Keratinocyte (primary cell): Measurements from ENCODE around the gene EYS. TPM values are rescaled to one million over a fixed set of nuclear protein-coding genes. Genes with fewer than 3 reads are reported as not detected.
"Not testable (repeated sequence)": the region's sequence is repeated elsewhere in the genome, so short reads cannot be mapped to it uniquely, and the experiment has no call there.

Experiments used
- DNase-seq: peaks from one replicate; pipeline ENCODE4 v3.0.0-alpha.2; 2011; ENCODE audit warnings: low read depth, missing footprints, low spot score
- FAIRE-seq: peaks from 2 replicates; lab custom pipeline; 2011; peaks lifted over from hg19 to GRCh38; lab: Jason Lieb, UNC
- H2AFZ ChIP-seq: 2 replicates; pipeline ENCODE4 v1.6.0; 2012; ENCODE audit warnings: low read length, control low read depth, inconsistent platforms; ENCODE audit not compliant: control insufficient read depth
- H3K27ac ChIP-seq: 2 replicates; pipeline ENCODE4 v1.5.1; 2011; ENCODE audit warnings: low read length; ENCODE audit not compliant: control insufficient read depth, insufficient read depth
- H3K27me3 ChIP-seq: 3 replicates; pipeline ENCODE4 v1.6.0; 2011; ENCODE audit warnings: low read length; ENCODE audit not compliant: control insufficient read depth, insufficient read depth; ENCODE audit errors: extremely low read depth
- H3K36me3 ChIP-seq, 2 experiments: 2 replicates in 1 of 2; 3 replicates in 1 of 2; pipeline ENCODE4 v1.5.1; 2011; ENCODE audit warnings: low read length in 2 of 2, mild to moderate bottlenecking in 1 of 2; ENCODE audit not compliant: control insufficient read depth in 2 of 2, insufficient read depth in 2 of 2; ENCODE audit errors: extremely low read depth in 1 of 2
- H3K4me1 ChIP-seq: 3 replicates; pipeline ENCODE4 v1.5.1; 2011; ENCODE audit warnings: low read length; ENCODE audit not compliant: control insufficient read depth, insufficient read depth; ENCODE audit errors: extremely low read depth
- H3K4me2 ChIP-seq: 3 replicates; pipeline ENCODE4 v1.6.0; 2011; ENCODE audit warnings: low read depth, low read length; ENCODE audit not compliant: control insufficient read depth, insufficient read depth; ENCODE audit errors: extremely low read depth
- H3K4me3 ChIP-seq, 3 experiments: fragments of 200-600 bp in 1 of 3; sonication (generic) in 1 of 3; 2 replicates in 2 of 3; 3 replicates in 1 of 3; pipeline ENCODE4 v1.5.1; 2011 to 2016; ENCODE audit warnings: low read length in 3 of 3, mild to moderate bottlenecking in 3 of 3, control low read depth in 2 of 3, inconsistent platforms in 1 of 3, low read depth in 1 of 3, mixed read lengths in 1 of 3, mixed run types in 1 of 3, moderate library complexity in 1 of 3; ENCODE audit not compliant: control insufficient read depth in 2 of 3, insufficient read depth in 2 of 3; ENCODE audit errors: extremely low read depth in 1 of 3
- H3K79me2 ChIP-seq: 2 replicates; pipeline ENCODE4 v1.6.0; 2012; ENCODE audit warnings: low read length; ENCODE audit not compliant: control insufficient read depth, insufficient read depth
- H3K9ac ChIP-seq: 3 replicates; pipeline ENCODE4 v1.6.0; 2011; ENCODE audit warnings: low read length; ENCODE audit not compliant: control insufficient read depth, insufficient read depth; ENCODE audit errors: extremely low read depth
- H3K9me1 ChIP-seq: 3 replicates; pipeline ENCODE4 v1.6.0; 2011; ENCODE audit warnings: low read length; ENCODE audit not compliant: control insufficient read depth, insufficient read depth; ENCODE audit errors: extremely low read depth
- H3K9me3 ChIP-seq: 2 replicates; pipeline ENCODE4 v1.5.1; 2012; ENCODE audit warnings: low read depth, low read length; ENCODE audit not compliant: control insufficient read depth
- H4K20me1 ChIP-seq: 3 replicates; pipeline ENCODE4 v1.6.0; 2011; ENCODE audit warnings: low read length; ENCODE audit not compliant: control insufficient read depth, insufficient read depth; ENCODE audit errors: extremely low read depth
- EZH2 ChIP-seq: IDR thresholded peaks from one replicate; pipeline ENCODE4 v1.6.1; 2012; ENCODE audit warnings: inconsistent platforms, mild to moderate bottlenecking, low read length, moderate library complexity
- dilution Hi-C: fragments of 300-500 bp; cut with MboI; formaldehyde crosslinking; loops from one replicate; pipeline ENCODE4 v1.7.0; 2020; ENCODE audit warnings: low sequenced_read_pairs; ENCODE audit not compliant: extremely low pct_ligation_motif_present
- polyA plus RNA-seq, 5 experiments: library from polyadenylated mRNA; depleted of rRNA in 3 of 5; stranded (reverse) in 3 of 5; stranded (forward) in 1 of 5; unstranded in 1 of 5; fragments of >200 nt; gene quantifications; 1 replicate in 1 of 5; 2 replicates in 3 of 5; 3 replicates in 1 of 5; pipeline versions ENCODE4 v1.2.1 to v1.2.3, GENCODE V29; 2011 to 2012; ENCODE audit warnings: missing spikeins in 2 of 5, low read depth in 1 of 5, low replicate concordance in 1 of 5
- TF ChIP-seq, protein P1 (sequence below), 3 experiments: IDR thresholded peaks in 1 of 3; conservative IDR thresholded peaks in 1 of 3; optimal IDR thresholded peaks in 1 of 3; 2 replicates in 2 of 3; 3 replicates in 1 of 3; pipeline versions ENCODE3 to v1.5.1; 2011; ENCODE audit warnings: low read length in 3 of 3, mild to moderate bottlenecking in 3 of 3, moderate library complexity in 2 of 3, control low read depth in 1 of 3, inconsistent platforms in 1 of 3; ENCODE audit not compliant: insufficient read depth in 2 of 3; ENCODE audit errors: extremely low read depth in 1 of 3

Gene EYS
- polyA plus RNA-seq, 1 donor (not counting 4 experiments of a cell fraction or from before 2014, with no cell fraction given): 0.34 TPM

DNA sequence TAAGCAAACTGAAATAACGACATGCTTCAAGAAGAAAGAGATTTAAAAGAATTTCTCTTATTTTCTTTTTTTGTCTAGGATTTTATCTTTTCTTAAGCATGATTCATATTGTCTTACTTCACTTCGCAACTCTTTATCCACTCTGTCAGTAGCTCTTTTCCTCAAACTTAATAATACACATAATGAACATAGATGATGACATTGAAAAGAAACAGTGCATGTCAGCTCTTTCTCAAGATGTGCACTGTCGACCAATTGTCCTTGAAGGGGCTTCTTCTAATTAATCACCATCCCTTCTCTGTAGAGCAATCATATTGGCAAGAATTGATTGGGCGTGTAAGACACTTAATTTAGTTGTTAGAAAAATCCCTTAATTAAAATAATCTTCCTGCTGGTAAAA is 356.5 kb downstream of the EYS start:
- H3K9ac ChIP-seq: no peak overlapping the region
- no peak overlapping the region for H3K4me3 ChIP-seq
- H3K4me2 ChIP-seq: no peak overlapping the region
- no peaks in the 10 kb centered on the region for H3K79me2 ChIP-seq
- FAIRE-seq (no peak), DNase-seq (no peak)
- H3K4me1 ChIP-seq: no peaks in the 10 kb centered on the region
- dilution Hi-C loops: no loop called here
- no peak for TF ChIP-seq EZH2
- TF ChIP-seq, protein P1, sequence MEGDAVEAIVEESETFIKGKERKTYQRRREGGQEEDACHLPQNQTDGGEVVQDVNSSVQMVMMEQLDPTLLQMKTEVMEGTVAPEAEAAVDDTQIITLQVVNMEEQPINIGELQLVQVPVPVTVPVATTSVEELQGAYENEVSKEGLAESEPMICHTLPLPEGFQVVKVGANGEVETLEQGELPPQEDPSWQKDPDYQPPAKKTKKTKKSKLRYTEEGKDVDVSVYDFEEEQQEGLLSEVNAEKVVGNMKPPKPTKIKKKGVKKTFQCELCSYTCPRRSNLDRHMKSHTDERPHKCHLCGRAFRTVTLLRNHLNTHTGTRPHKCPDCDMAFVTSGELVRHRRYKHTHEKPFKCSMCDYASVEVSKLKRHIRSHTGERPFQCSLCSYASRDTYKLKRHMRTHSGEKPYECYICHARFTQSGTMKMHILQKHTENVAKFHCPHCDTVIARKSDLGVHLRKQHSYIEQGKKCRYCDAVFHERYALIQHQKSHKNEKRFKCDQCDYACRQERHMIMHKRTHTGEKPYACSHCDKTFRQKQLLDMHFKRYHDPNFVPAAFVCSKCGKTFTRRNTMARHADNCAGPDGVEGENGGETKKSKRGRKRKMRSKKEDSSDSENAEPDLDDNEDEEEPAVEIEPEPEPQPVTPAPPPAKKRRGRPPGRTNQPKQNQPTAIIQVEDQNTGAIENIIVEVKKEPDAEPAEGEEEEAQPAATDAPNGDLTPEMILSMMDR (optimal IDR thresholded peaks at IDR 0.05 in 1 of 3, IDR thresholded peaks at IDR 0.05 in 1 of 3, conservative IDR thresholded peaks at IDR 0.05 in 1 of 3; ENCODE audit: extremely low read depth in 1 of 3, insufficient read depth in 2 of 3, low read length in 3 of 3): no peak
- H3K27me3 ChIP-seq: no peaks in the 10 kb centered on the region
- H3K9me3 ChIP-seq: no peaks in the 10 kb centered on the region
- H3K27ac ChIP-seq: no peak overlapping the region
- H3K36me3 ChIP-seq: no peaks in the 10 kb centered on the region
- H3K9me1 ChIP-seq: no peaks in the 10 kb centered on the region
- no peak overlapping the region for H2AFZ ChIP-seq
- no peaks in the 10 kb centered on the region for H4K20me1 ChIP-seq

DNA sequence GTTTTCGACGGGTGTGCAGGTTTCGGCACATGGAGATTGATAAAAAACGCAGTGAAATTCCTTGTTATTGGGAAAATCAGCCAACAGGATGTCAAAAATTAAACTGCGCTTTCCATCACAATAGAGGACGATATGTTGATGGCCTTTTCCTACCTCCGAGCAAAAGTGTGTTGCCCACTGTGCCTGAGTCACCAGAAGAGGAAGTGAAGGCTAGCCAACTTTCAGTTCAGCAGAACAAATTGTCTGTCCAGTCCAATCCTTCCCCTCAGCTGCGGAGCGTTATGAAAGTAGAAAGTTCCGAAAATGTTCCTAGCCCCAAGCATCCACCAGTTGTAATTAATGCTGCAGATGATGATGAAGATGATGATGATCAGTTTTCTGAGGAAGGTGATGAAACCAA is 404.4 kb downstream of the EYS start:
- H3K4me1 ChIP-seq: not testable (repeated sequence)

DNA sequence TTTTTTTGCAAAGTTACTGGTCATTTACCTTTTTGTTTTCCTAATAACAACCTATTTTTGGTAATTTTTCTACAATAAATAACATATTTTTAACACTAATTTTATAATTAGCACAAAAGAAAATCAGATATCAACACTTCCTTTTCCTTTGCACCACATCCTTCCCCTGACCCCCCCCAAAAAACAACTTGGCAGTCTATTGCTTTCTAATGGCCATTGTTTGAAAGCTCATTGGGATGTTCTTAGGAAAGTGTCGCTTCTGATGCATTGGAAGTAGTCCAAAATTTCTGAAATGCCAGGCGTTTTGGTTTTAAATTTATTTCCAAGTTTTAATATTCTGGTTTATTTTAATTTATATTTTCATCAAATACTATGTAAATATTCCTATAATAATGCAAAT is 407.8 kb downstream of the EYS start:
- H3K9ac ChIP-seq: no peak overlapping the region
- H2AFZ ChIP-seq: no peak overlapping the region
- H3K36me3 ChIP-seq: no peaks in the 10 kb centered on the region
- no peaks in the 10 kb centered on the region for H3K9me3 ChIP-seq
- no peak overlapping the region for H3K4me3 ChIP-seq
- H3K27me3 ChIP-seq: no peaks in the 10 kb centered on the region
- no peak for TF ChIP-seq EZH2
- TF ChIP-seq, protein P1 (optimal IDR thresholded peaks at IDR 0.05 in 1 of 3, IDR thresholded peaks at IDR 0.05 in 1 of 3, conservative IDR thresholded peaks at IDR 0.05 in 1 of 3; ENCODE audit: extremely low read depth in 1 of 3, insufficient read depth in 2 of 3, low read length in 3 of 3): no peak
- no peak for DNase-seq
- dilution Hi-C loops: no loop called here
- no peak for FAIRE-seq
- H3K79me2 ChIP-seq: no peaks in the 10 kb centered on the region
- no peak overlapping the region for H3K4me2 ChIP-seq
- no peaks in the 10 kb centered on the region for H4K20me1 ChIP-seq
- H3K9me1 ChIP-seq: no peaks in the 10 kb centered on the region
- no peak overlapping the region for H3K27ac ChIP-seq
- no peaks in the 10 kb centered on the region for H3K4me1 ChIP-seq

More for the DNA sequence above, 404.4 kb downstream of the EYS start:
- H3K27ac ChIP-seq, H3K9me1 ChIP-seq, H4K20me1 ChIP-seq, H3K4me2 ChIP-seq, FAIRE-seq, dilution Hi-C loops, H3K9ac ChIP-seq, H3K9me3 ChIP-seq, H3K79me2 ChIP-seq, H3K27me3 ChIP-seq, H2AFZ ChIP-seq, DNase-seq, H3K4me3 ChIP-seq, H3K36me3 ChIP-seq: not testable (repeated sequence)
